Prostate gland (tissue), 2 donors: ENCODE results near the gene ADGRL3. TPM values are rescaled to one million over a fixed set of nuclear protein-coding genes. Genes with fewer than 3 reads are reported as not detected.
A peak's percentile ranks its signal among the peaks of the same experiment; 100 is the strongest.

Source experiments
- DNase-seq: peaks from one replicate; pipeline ENCODE4 v3.0.0-alpha.2; 2019; ENCODE audit warnings: low spot score
- H3K27ac ChIP-seq, 2 donors: fragments of 200-600 bp; sonication (generic); 2 replicates each; pipeline ENCODE4 v1.5.1; 2017 to 2019
- H3K27me3 ChIP-seq: fragments of 200-600 bp; sonication (generic); replicated peaks from 2 replicates; pipeline ENCODE4 v1.5.1; 2019; ENCODE audit not compliant: insufficient read depth
- H3K36me3 ChIP-seq, 2 donors: fragments of 200-600 bp; sonication (generic); 1 replicate in 1 of 2; 2 replicates in 1 of 2; pipeline versions ENCODE4 v1.5.1 to v1.8.1; 2017 to 2019
- H3K4me1 ChIP-seq: fragments of 200-600 bp; sonication (generic); replicated peaks from 2 replicates; pipeline ENCODE4 v1.5.1; 2019
- H3K4me3 ChIP-seq, 2 donors: fragments of 200-600 bp; sonication (generic); 2 replicates each; pipeline ENCODE4 v1.5.1; 2017 to 2019
- H3K9me3 ChIP-seq: fragments of 200-600 bp; sonication (generic); 2 replicates; pipeline ENCODE4 v1.5.1; 2017
- CTCF ChIP-seq, 4 experiments: fragments of 200-600 bp in 2 of 4; fragments of 450-650 bp in 2 of 4; sonication (generic) in 2 of 4; IDR thresholded peaks; 1 replicate in 3 of 4; 2 replicates in 1 of 4; pipeline ENCODE4 v1.5.1; 2016 to 2019; ENCODE audit warnings: antibody characterized with exemption in 4 of 4, mild to moderate bottlenecking in 2 of 4, moderate library complexity in 2 of 4
- POLR2A ChIP-seq: fragments of 450-650 bp; IDR thresholded peaks from one replicate; pipeline ENCODE4 v1.6.1; 2016; ENCODE audit warnings: antibody characterized with exemption, mild to moderate bottlenecking
- POLR2AphosphoS5 ChIP-seq: sonication (generic); formaldehyde crosslinking; IDR thresholded peaks from one replicate; pipeline ENCODE4 v1.6.1; 2017; ENCODE audit warnings: antibody characterized with exemption
- WGBS: methylation state at CpG from one replicate; pipeline ENCODE4 v1.1.5; 2018; 5-methylcytosine and 5-hydroxymethylcytosine counted together
- intact Hi-C: fragments of 100-400 bp; cut with DNase I; formaldehyde crosslinking; loops from one replicate; pipeline ENCODE4 v1.14.2; 2022
- total RNA-seq, 2 donors: library from RNA; depleted of rRNA; stranded (reverse); fragments of >200 nt; gene quantifications; one replicate each; pipeline ENCODE4 v1.1.0, GENCODE V29; 2016

The ADGRL3 gene
- total RNA-seq, 2 donors from 2014 or later, result 1.7 to 23.5 TPM

- no peak for DNase-seq
- no peak for TF ChIP-seq POLR2A
- no peak for TF ChIP-seq POLR2AphosphoS5
- H3K4me1 ChIP-seq, result peaks cover 6% of the 10 kb centered on the region
- no peaks in the 10 kb centered on the region for H3K36me3 ChIP-seq
- H3K27ac ChIP-seq, result no peak overlapping the region
- H3K9me3 ChIP-seq, result no peaks in the 10 kb centered on the region
- 6% methylated on average over 9 of the region's 9 CpGs for WGBS
- H3K27me3 ChIP-seq, result peaks cover 26% of the 10 kb centered on the region
- intact Hi-C loops, result no loop called here
- H3K4me3 ChIP-seq, result peak overlapping the region; percentile 30 to 39
Measured at GRCh38 chr4:61199873-61200186, 296 bp upstream of the ADGRL3 start.

DNA sequence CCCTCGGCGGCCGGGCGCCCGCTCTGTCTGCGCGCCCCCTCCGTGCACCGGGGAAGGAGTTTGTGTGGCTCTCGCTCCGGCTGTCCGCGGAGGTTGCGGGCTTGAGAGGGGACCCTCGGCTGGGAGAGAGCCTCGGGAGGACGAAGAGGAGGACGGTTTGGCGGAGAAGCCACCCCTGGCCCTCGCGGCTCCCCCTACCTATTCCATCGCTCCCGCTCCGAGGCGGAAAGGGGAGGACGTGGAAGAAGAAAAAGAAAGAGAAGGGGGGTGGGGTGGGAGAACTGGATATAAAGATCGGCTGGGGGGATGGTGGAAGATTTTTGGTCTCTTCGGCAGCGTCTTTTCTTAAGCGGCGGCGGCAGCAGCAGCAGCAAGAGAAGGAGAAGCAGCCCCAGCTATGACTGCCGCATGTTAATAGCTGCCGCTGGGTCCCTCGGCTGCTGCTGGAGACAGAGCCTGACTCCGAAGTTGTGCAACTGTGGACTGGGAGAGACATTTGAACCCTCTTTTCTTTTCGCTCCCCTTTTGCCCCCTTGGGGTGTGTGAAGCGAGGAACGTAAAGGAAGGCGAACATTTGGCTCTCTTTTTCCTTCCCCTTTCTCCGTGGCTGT lies 895 bp downstream of the ADGRL3 start:
- WGBS, result 2% methylated on average over 35 of the region's 41 CpGs
- no peak overlapping the region for H3K27ac ChIP-seq

GRCh38 chr4:61201561-61201960 lies 1.4 kb downstream of the ADGRL3 start:
- Histone ChIP-seq H3K9me3 (no peaks in the 10 kb centered on the region), H3K4me1 (peaks cover 6% of the 10 kb centered on the region), H3K4me3 (peak overlapping the region; percentile 30 to 39), H3K27ac (no peak overlapping the region), H3K36me3 (no peaks in the 10 kb centered on the region), H3K27me3 (peaks cover 26% of the 10 kb centered on the region)
- no peak for DNase-seq
- WGBS, result under 1% methylated on average over 28 of the region's 28 CpGs
- intact Hi-C loops, result no loop called here
- TF ChIP-seq POLR2AphosphoS5 (no peak), CTCF (IDR thresholded peaks at IDR 0.05) (no peak)

More for the DNA sequence above, 895 bp downstream of the ADGRL3 start:
- DNase-seq, result no peak
- H3K9me3 ChIP-seq, result no peaks in the 10 kb centered on the region
- intact Hi-C loops, result no loop called here
- TF ChIP-seq POLR2AphosphoS5 (no peak), CTCF (IDR thresholded peaks at IDR 0.05) (no peak), POLR2A (no peak)
- peak overlapping the region; percentile 30 to 39 for H3K4me3 ChIP-seq
- H3K36me3 ChIP-seq, result no peaks in the 10 kb centered on the region
- peaks cover 26% of the 10 kb centered on the region for H3K27me3 ChIP-seq
- H3K4me1 ChIP-seq, result peaks cover 6% of the 10 kb centered on the region

GRCh38 chr4:61201961-61202637 lies 2.0 kb downstream of the ADGRL3 start:
- Histone ChIP-seq H3K4me3 (peak overlapping the region; percentile 30 to 39), H3K9me3 (no peaks in the 10 kb centered on the region), H3K36me3 (no peaks in the 10 kb centered on the region), H3K27ac (no peak overlapping the region), H3K4me1 (peaks cover 6% of the 10 kb centered on the region), H3K27me3 (peaks cover 26% of the 10 kb centered on the region)
- DNase-seq, result no peak
- under 1% methylated on average over 51 of the region's 51 CpGs for WGBS
- intact Hi-C loops, result no loop called here
- TF ChIP-seq CTCF (IDR thresholded peaks at IDR 0.05), result no peak
- TF ChIP-seq POLR2AphosphoS5, result no peak
- TF ChIP-seq POLR2A, result no peak

- intact Hi-C loops, result no loop called here
- DNase-seq, result no peak
- TF ChIP-seq POLR2AphosphoS5 (no peak), POLR2A (no peak), CTCF (IDR thresholded peaks at IDR 0.05) (no peak)
- WGBS, result 3% methylated on average over 26 of the region's 41 CpGs
- no peaks in the 10 kb centered on the region for H3K9me3 ChIP-seq
- H3K4me3 ChIP-seq, result peak overlapping the region; percentile 30 to 39
- H3K36me3 ChIP-seq, result no peaks in the 10 kb centered on the region
- H3K27ac ChIP-seq, result no peak overlapping the region
- peaks cover 6% of the 10 kb centered on the region for H3K4me1 ChIP-seq
- peaks cover 26% of the 10 kb centered on the region for H3K27me3 ChIP-seq
Measured at GRCh38 chr4:61202638-61203435, 2.7 kb downstream of the ADGRL3 start.
